Calu3 (cell line): Measurements from ENCODE around the gene BICRAL. TPM values are rescaled to one million over a fixed set of nuclear protein-coding genes. Genes with fewer than 3 reads are reported as not detected.

Experiments
- BruUV-seq: library from RNA; stranded (reverse); fragments of 400-500 nt; replicated peaks from 2 replicates; lab custom pipeline; 2021; lab: Mats Ljungman, UMichigan
- CTCF ChIA-PET: fragments of 300-600 bp; sonication (Branson Sonifier 250); formaldehyde crosslinking; loops from one replicate; lab custom pipeline; 2022; ENCODE audit warnings: antibody characterized with exemption; lab: Charles Lee
- DNase-seq: peaks from one replicate; pipeline ENCODE4 v3.0.0; 2022
- H3K27ac Mint-ChIP-seq: one replicate; pipeline ENCODE4 v1.8.0; 2022; ENCODE audit warnings: mixed read lengths; ENCODE audit not compliant: unreplicated experiment
- H3K27me3 Mint-ChIP-seq: one replicate; pipeline ENCODE4 v1.8.0; 2022; ENCODE audit warnings: mixed read lengths; ENCODE audit not compliant: unreplicated experiment
- H3K36me3 Mint-ChIP-seq: one replicate; pipeline ENCODE4 v1.8.0; 2022; ENCODE audit warnings: mild to moderate bottlenecking, moderate library complexity, mixed read lengths; ENCODE audit not compliant: insufficient read depth, unreplicated experiment
- H3K4me1 Mint-ChIP-seq: one replicate; pipeline ENCODE4 v1.8.0; 2022; ENCODE audit warnings: mild to moderate bottlenecking, low read depth, mixed read lengths; ENCODE audit not compliant: unreplicated experiment
- H3K4me3 Mint-ChIP-seq: one replicate; pipeline ENCODE4 v1.8.0; 2022; ENCODE audit warnings: mild to moderate bottlenecking, low read depth, moderate library complexity, mixed read lengths; ENCODE audit not compliant: unreplicated experiment
- H3K9me3 Mint-ChIP-seq: one replicate; pipeline ENCODE4 v1.8.0; 2022; ENCODE audit warnings: low read depth, mixed read lengths; ENCODE audit not compliant: unreplicated experiment
- intact Hi-C: fragments of 100-400 bp; cut with micrococcal nuclease; formaldehyde crosslinking; loops from one replicate; pipeline ENCODE4 v1.10.0; 2022; ENCODE audit not compliant: unreplicated experiment
- total RNA-seq: library from RNA; stranded (reverse); gene quantifications from 2 replicates; pipeline ENCODE4 v1.2.3, GENCODE V29; 2022
- TF ChIP-seq, protein P1 (sequence below): fragments of 200-600 bp; IDR thresholded peaks from one replicate; pipeline ENCODE4 v1.8.0; 2022; ENCODE audit warnings: antibody characterized with exemption; ENCODE audit not compliant: unreplicated experiment

BICRAL gene
- total RNA-seq, 1 experiment from 2014 or later = 19.2 TPM

DNA sequence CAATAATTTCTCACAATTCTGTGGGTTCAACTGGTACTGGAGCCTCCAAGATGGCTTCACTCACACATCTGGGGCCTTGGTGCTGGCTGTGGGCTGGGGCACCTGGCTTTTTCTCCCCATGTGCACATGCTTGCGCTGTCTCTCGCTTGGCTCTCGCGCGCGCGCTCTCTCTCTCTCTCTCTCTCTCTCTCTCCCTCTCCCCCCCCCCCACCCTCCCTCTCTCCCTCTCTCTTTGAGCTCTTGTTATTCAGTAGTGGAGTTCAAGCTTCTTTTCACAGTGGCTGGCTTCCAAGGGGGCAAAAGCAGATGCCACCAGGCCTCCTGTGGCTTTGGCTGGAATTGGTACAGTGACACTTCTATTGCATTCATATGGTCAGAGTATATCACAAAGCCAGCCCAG lies 25.1 kb upstream of the BICRAL start:
- no peaks in the 10 kb centered on the region for H3K4me1 Mint-ChIP-seq
- intact Hi-C loops = no loop called here
- H3K27me3 Mint-ChIP-seq = no peaks in the 10 kb centered on the region
- TF ChIP-seq, protein P1, sequence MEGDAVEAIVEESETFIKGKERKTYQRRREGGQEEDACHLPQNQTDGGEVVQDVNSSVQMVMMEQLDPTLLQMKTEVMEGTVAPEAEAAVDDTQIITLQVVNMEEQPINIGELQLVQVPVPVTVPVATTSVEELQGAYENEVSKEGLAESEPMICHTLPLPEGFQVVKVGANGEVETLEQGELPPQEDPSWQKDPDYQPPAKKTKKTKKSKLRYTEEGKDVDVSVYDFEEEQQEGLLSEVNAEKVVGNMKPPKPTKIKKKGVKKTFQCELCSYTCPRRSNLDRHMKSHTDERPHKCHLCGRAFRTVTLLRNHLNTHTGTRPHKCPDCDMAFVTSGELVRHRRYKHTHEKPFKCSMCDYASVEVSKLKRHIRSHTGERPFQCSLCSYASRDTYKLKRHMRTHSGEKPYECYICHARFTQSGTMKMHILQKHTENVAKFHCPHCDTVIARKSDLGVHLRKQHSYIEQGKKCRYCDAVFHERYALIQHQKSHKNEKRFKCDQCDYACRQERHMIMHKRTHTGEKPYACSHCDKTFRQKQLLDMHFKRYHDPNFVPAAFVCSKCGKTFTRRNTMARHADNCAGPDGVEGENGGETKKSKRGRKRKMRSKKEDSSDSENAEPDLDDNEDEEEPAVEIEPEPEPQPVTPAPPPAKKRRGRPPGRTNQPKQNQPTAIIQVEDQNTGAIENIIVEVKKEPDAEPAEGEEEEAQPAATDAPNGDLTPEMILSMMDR = no peak
- no peak for DNase-seq
- no TSS peak for BruUV-seq
- H3K36me3 Mint-ChIP-seq = no peaks in the 10 kb centered on the region
- H3K4me3 Mint-ChIP-seq = no peak overlapping the region
- no peak overlapping the region for H3K27ac Mint-ChIP-seq
- CTCF ChIA-PET = interaction anchor here (0.6 kb wide), 1 partner anchor 99 kb away, joined by 4 read pairs; no protein-coding TSS in a partner anchor
- no peaks in the 10 kb centered on the region for H3K9me3 Mint-ChIP-seq

DNA sequence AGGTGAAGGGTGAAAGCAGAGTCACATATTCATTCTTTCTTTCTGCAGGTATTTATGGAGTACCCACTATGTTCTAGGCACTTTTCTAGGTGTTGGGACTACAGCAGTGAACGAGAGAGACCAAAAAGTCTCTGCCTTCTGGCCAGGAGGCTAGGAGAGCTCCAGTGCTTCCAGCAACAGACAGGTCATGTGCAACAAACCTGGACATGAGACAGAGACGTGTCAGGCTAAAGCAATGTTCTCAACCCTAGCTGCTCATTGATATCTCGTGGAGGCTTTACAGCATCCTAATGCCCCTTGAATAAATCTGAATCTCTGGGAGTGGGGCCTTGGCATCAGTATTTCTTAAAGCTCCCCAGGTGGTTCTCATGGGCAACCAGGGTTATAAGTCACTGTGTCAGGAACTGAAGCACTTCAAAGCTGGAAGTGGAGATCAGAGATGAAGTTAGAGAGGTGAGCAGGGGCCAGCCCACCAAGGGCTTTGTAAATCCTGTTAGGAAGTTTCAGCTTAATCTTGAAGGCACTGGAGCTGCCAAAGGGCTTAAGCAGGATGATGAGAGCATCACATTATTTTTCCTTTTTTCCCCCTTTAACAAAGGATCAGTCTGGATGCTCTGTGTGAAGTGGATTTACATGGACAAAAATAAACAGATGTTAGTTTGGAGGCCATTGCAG lies 23.0 kb upstream of the BICRAL start:
- H3K9me3 Mint-ChIP-seq = no peaks in the 10 kb centered on the region
- TF ChIP-seq, protein P1 = no peak
- intact Hi-C loops = no loop called here
- BruUV-seq = no TSS peak
- no peak overlapping the region for H3K27ac Mint-ChIP-seq
- no peaks in the 10 kb centered on the region for H3K36me3 Mint-ChIP-seq
- H3K4me3 Mint-ChIP-seq = no peak overlapping the region
- DNase-seq = no peak
- H3K27me3 Mint-ChIP-seq = no peaks in the 10 kb centered on the region
- no peaks in the 10 kb centered on the region for H3K4me1 Mint-ChIP-seq
- CTCF ChIA-PET = interaction anchor here (0.7 to 1.3 kb wide), 4 partner anchors 8 to 32 kb away, joined by 3 to 16 read pairs (median 4); partner anchors contain the start of gene TBCC

DNA sequence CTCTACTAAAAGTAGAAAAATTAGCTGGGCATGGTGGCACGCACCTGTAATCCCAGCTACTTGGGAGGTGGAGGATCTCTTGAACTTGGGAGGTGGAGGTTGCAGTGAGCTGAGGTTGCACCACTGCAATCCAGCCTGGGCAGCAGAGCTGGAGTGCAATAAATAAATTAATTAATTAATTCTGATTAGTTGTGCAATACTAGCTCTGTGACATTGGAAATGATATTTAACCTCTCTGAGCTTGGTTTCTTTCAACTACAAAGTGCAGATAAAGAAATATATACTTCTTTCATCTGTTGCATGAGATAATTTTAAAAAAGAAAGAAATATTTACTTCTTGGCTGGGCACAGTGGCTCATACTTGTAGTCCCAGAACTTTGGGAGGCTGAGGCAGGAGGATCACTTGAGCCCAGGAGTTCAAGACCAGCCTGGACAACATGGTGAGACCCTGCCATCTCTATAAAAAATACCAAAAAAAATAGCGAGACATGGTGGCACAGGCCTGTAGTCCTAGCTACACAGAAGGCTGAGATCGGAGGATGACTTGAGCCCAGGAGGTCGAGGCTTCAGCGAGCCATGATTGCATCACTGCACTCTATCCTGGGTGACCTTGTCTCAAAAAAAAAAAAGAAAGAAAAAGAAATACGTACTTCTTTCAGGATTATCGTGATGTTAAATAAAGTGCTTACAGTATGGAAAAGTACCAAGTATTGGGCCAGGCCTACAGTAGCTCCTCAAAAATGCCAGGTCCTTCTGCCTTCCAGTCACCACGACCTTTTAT lies 20.4 kb upstream of the BICRAL start:
- H3K4me3 Mint-ChIP-seq = no peak overlapping the region
- no TSS peak for BruUV-seq
- H3K9me3 Mint-ChIP-seq = no peaks in the 10 kb centered on the region
- H3K27ac Mint-ChIP-seq = no peak overlapping the region
- peaks cover 13% of the 10 kb centered on the region for H3K4me1 Mint-ChIP-seq
- TF ChIP-seq, protein P1 = no peak
- no peaks in the 10 kb centered on the region for H3K27me3 Mint-ChIP-seq
- no peak for DNase-seq
- CTCF ChIA-PET = interaction anchor here (1.9 kb wide), 1 partner anchor 15 kb away, joined by 5 read pairs; the partner anchor contains the start of gene TBCC
- intact Hi-C loops = no loop called here
- peaks cover 7% of the 10 kb centered on the region for H3K36me3 Mint-ChIP-seq

DNA sequence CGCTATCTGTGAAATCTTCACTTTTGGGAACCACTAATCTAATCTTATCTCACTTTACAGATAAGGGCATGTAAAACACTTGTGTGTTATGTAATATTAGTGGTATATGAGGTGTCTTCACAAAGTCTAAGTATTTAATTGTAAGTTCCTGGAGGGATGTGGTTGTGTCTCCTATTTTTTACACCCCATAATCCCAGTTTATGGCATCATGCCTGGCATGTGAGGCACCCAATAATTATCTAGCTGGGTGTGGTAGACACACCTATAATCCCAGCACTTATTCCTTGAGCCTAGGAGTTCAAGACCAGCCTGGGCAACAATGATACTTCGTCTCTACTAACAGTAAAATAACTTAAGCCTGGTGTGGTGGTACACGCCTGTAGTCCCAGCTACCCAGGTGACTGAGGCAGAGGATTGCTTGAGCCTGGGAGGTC lies 19.4 kb upstream of the BICRAL start:
- TF ChIP-seq, protein P1 = no peak
- Mint-ChIP-seq H3K9me3 (no peaks in the 10 kb centered on the region), H3K4me1 (peaks cover 18% of the 10 kb centered on the region), H3K27ac (no peak overlapping the region), H3K27me3 (no peaks in the 10 kb centered on the region), H3K4me3 (no peak overlapping the region), H3K36me3 (peaks cover 7% of the 10 kb centered on the region)
- BruUV-seq = no TSS peak
- CTCF ChIA-PET = interaction anchor here (0.6 to 1.9 kb wide), 3 partner anchors 16 to 1884 kb away, joined by 3 to 5 read pairs (median 4); partner anchors contain the start of gene TBCC
- no peak for DNase-seq
- intact Hi-C loops = no loop called here
